ENCODE measurements around the gene CCDC6. TPM values are rescaled to one million over a fixed set of nuclear protein-coding genes. Genes with fewer than 3 reads are reported as not detected.

Gene CCDC6
- polyA plus RNA-seq, 1 donor from 2014 or later = 20.1 TPM

DNA sequence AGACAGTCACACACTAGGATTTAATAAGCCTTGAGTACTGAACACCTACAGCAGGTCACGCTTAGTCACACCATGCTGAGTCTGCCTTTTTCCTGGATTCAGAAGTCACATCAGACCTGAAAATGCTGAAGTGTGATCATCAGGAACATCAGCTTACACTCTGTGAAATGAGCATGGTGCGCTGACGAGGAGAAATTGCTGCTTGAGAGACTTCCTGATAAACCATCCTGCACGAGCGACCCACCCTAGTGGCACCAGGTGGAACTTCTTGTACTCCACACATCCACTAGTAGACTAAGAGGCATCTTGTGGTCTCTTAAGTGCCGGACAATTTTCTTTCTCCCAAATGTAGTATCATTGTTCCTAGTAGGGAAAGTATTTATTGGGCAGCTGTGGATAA is 101.3 kb downstream of the CCDC6 start:
- Histone ChIP-seq H3K9me2 (ENCODE audit: insufficient read depth, low read length) (no peaks in the 10 kb centered on the region), H3K79me2 (replicated peaks; ENCODE audit: insufficient read depth, low read length) (no peaks in the 10 kb centered on the region), H3K9ac (ENCODE audit: low read length) (no peak overlapping the region), H3K4me2 (ENCODE audit: low read length) (no peak overlapping the region), H3K36me3 (ENCODE audit: insufficient read depth, low read length) (peaks cover 8% of the 10 kb centered on the region), H3K27me3 (ENCODE audit: insufficient read depth, low read depth, low read length) (no peaks in the 10 kb centered on the region), H3K27ac (ENCODE audit: low read length) (no peak overlapping the region), H3F3A (ENCODE audit: insufficient read depth, low read length, poor library complexity, severe bottlenecking) (no peaks in the 10 kb centered on the region), H3K9me3 (ENCODE audit: low read length) (no peaks in the 10 kb centered on the region), H3K4me3 (ENCODE audit: low read length) (no peak overlapping the region), H4K20me1 (ENCODE audit: insufficient read depth) (no peaks in the 10 kb centered on the region), H2AFZ (ENCODE audit: low read depth, low read length) (no peak overlapping the region)
- TF ChIP-seq RAD21 (conservative IDR thresholded peaks at IDR 0.05) = peak; percentile 20
- TF ChIP-seq POLR2AphosphoS5 (IDR thresholded peaks at IDR 0.05) = no peak
- TF ChIP-seq, protein P1, sequence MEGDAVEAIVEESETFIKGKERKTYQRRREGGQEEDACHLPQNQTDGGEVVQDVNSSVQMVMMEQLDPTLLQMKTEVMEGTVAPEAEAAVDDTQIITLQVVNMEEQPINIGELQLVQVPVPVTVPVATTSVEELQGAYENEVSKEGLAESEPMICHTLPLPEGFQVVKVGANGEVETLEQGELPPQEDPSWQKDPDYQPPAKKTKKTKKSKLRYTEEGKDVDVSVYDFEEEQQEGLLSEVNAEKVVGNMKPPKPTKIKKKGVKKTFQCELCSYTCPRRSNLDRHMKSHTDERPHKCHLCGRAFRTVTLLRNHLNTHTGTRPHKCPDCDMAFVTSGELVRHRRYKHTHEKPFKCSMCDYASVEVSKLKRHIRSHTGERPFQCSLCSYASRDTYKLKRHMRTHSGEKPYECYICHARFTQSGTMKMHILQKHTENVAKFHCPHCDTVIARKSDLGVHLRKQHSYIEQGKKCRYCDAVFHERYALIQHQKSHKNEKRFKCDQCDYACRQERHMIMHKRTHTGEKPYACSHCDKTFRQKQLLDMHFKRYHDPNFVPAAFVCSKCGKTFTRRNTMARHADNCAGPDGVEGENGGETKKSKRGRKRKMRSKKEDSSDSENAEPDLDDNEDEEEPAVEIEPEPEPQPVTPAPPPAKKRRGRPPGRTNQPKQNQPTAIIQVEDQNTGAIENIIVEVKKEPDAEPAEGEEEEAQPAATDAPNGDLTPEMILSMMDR (IDR thresholded peaks at IDR 0.05; ENCODE audit: poor library complexity, severe bottlenecking) = peak; percentile 39
- TF ChIP-seq SMC3 (conservative IDR thresholded peaks at IDR 0.05; ENCODE audit: poor library complexity) = peak; percentile 12
- TF ChIP-seq EZH2 (IDR thresholded peaks at IDR 0.05; ENCODE audit: borderline replicate concordance, insufficient read depth, low read length, poor library complexity, severe bottlenecking) = no peak
- TF ChIP-seq TAF1 (IDR thresholded peaks at IDR 0.05; ENCODE audit: low read depth) = no peak
- TF ChIP-seq MXI1 (conservative IDR thresholded peaks at IDR 0.05; ENCODE audit: poor library complexity, severe bottlenecking) = no peak
- TF ChIP-seq, protein P2, sequence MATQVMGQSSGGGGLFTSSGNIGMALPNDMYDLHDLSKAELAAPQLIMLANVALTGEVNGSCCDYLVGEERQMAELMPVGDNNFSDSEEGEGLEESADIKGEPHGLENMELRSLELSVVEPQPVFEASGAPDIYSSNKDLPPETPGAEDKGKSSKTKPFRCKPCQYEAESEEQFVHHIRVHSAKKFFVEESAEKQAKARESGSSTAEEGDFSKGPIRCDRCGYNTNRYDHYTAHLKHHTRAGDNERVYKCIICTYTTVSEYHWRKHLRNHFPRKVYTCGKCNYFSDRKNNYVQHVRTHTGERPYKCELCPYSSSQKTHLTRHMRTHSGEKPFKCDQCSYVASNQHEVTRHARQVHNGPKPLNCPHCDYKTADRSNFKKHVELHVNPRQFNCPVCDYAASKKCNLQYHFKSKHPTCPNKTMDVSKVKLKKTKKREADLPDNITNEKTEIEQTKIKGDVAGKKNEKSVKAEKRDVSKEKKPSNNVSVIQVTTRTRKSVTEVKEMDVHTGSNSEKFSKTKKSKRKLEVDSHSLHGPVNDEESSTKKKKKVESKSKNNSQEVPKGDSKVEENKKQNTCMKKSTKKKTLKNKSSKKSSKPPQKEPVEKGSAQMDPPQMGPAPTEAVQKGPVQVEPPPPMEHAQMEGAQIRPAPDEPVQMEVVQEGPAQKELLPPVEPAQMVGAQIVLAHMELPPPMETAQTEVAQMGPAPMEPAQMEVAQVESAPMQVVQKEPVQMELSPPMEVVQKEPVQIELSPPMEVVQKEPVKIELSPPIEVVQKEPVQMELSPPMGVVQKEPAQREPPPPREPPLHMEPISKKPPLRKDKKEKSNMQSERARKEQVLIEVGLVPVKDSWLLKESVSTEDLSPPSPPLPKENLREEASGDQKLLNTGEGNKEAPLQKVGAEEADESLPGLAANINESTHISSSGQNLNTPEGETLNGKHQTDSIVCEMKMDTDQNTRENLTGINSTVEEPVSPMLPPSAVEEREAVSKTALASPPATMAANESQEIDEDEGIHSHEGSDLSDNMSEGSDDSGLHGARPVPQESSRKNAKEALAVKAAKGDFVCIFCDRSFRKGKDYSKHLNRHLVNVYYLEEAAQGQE (IDR thresholded peaks at IDR 0.05; ENCODE audit: borderline replicate concordance) = no peak
- TF ChIP-seq EP300 (conservative IDR thresholded peaks at IDR 0.05; ENCODE audit: poor library complexity, severe bottlenecking) = no peak

- H2AFZ ChIP-seq (ENCODE audit: low read depth, low read length) = no peak overlapping the region
- H3F3A ChIP-seq (ENCODE audit: insufficient read depth, low read length, poor library complexity, severe bottlenecking) = no peaks in the 10 kb centered on the region
- no peaks in the 10 kb centered on the region for H4K20me1 ChIP-seq (ENCODE audit: insufficient read depth)
- H3K27me3 ChIP-seq (ENCODE audit: insufficient read depth, low read depth, low read length) = no peaks in the 10 kb centered on the region
- no peaks in the 10 kb centered on the region for H3K9me3 ChIP-seq (ENCODE audit: low read length)
- TF ChIP-seq SMC3 (conservative IDR thresholded peaks at IDR 0.05; ENCODE audit: poor library complexity) (no peak), POLR2AphosphoS5 (IDR thresholded peaks at IDR 0.05) (no peak), TAF1 (IDR thresholded peaks at IDR 0.05; ENCODE audit: low read depth) (no peak), EZH2 (IDR thresholded peaks at IDR 0.05; ENCODE audit: borderline replicate concordance, insufficient read depth, low read length, poor library complexity, severe bottlenecking) (no peak), RAD21 (conservative IDR thresholded peaks at IDR 0.05) (no peak), MXI1 (conservative IDR thresholded peaks at IDR 0.05; ENCODE audit: poor library complexity, severe bottlenecking) (no peak)
- TF ChIP-seq, protein P2 (IDR thresholded peaks at IDR 0.05; ENCODE audit: borderline replicate concordance) = no peak
- H3K79me2 ChIP-seq (replicated peaks; ENCODE audit: insufficient read depth, low read length) = no peaks in the 10 kb centered on the region
- H3K9ac ChIP-seq (ENCODE audit: low read length) = no peak overlapping the region
- H3K36me3 ChIP-seq (ENCODE audit: insufficient read depth, low read length) = peaks cover 9% of the 10 kb centered on the region
- H3K9me2 ChIP-seq (ENCODE audit: insufficient read depth, low read length) = no peaks in the 10 kb centered on the region
- H3K4me3 ChIP-seq (ENCODE audit: low read length) = no peak overlapping the region
- H3K27ac ChIP-seq (ENCODE audit: low read length) = no peak overlapping the region
- H3K4me2 ChIP-seq (ENCODE audit: low read length) = no peak overlapping the region
These were observed 102.1 kb downstream of the CCDC6 start for GRCh38 chr10:59804220-59804619.

Data from neural cell (in vitro differentiated cells).